Testis (tissue), 3 donors: ENCODE data around the gene MEFV. TPM values are rescaled to one million over a fixed set of nuclear protein-coding genes. Genes with fewer than 3 reads are reported as not detected.

Experiments used
- DNase-seq: peaks from one replicate; pipeline ENCODE4 v3.0.0-alpha.2; 2019
- H3K27ac ChIP-seq, 2 donors: fragments of 200-600 bp; sonication (generic); one replicate each; pipeline ENCODE4 v1.5.1; 2019
- H3K27me3 ChIP-seq: fragments of 200-600 bp; sonication (generic); one replicate; pipeline ENCODE4 v1.5.1; 2019
- H3K36me3 ChIP-seq: fragments of 200-600 bp; sonication (generic); one replicate; pipeline ENCODE4 v1.5.1; 2017; ENCODE audit warnings: low read depth; ENCODE audit errors: missing control alignments
- H3K4me1 ChIP-seq: fragments of 200-600 bp; sonication (generic); one replicate; pipeline ENCODE4 v1.5.1; 2019
- H3K4me3 ChIP-seq, 2 donors: fragments of 200-600 bp; sonication (generic); one replicate each; pipeline ENCODE4 v1.5.1; 2017 to 2019
- H3K9me3 ChIP-seq: fragments of 200-600 bp; sonication (generic); one replicate; pipeline ENCODE4 v1.5.1; 2017
- CTCF ChIP-seq, 3 experiments: fragments of 450-650 bp in 2 of 3; fragments of 200-600 bp in 1 of 3; sonication (generic) in 1 of 3; IDR thresholded peaks; one replicate each; pipeline ENCODE4 v1.5.1; 2016 to 2019; ENCODE audit warnings: antibody characterized with exemption in 3 of 3, mild to moderate bottlenecking in 2 of 3, moderate library complexity in 1 of 3
- POLR2A ChIP-seq: fragments of 450-650 bp; IDR thresholded peaks from one replicate; pipeline ENCODE4 v1.6.1; 2017; ENCODE audit warnings: antibody characterized with exemption, mild to moderate bottlenecking, moderate library complexity
- WGBS, 2 donors: methylation state at CpG; one replicate each; pipeline ENCODE4 v1.1.5; 2018; 5-methylcytosine and 5-hydroxymethylcytosine counted together
- intact Hi-C: fragments of 100-400 bp; cut with DNase I; formaldehyde crosslinking; loops from one replicate; pipeline ENCODE4 v1.15.1; 2023; ENCODE audit warnings: low total_unique reads
- polyA plus RNA-seq: library from polyadenylated mRNA; stranded (reverse); fragments of 350-450 nt; fragmentation: Illumina TruSeq; extraction: RNeasy Lipid Tissue Mini Kit (QIAGEN cat#74804); gene quantifications from one replicate; pipeline ENCODE4 v1.2.3, GENCODE V29; 2014; ENCODE audit warnings: low read depth, low replicate concordance; ENCODE audit not compliant: insufficient read depth
- total RNA-seq, 2 donors: library from RNA; depleted of rRNA; stranded (reverse); fragments of >200 nt; gene quantifications; one replicate each; pipeline ENCODE4 v1.2.3, GENCODE V29; 2016

The MEFV gene
- total and polyA plus RNA-seq, 3 donors from 2014 or later = 2.6 to 5.7 (median 5.2) TPM

- H3K27ac ChIP-seq = no peak overlapping the region
- intact Hi-C loops = no loop called here
- H3K27me3 ChIP-seq = no peaks in the 10 kb centered on the region
- H3K4me3 ChIP-seq = no peak overlapping the region
- DNase-seq = no peak
- 85 to 89% methylated on average over 5 to 9 of the region's 9 CpGs for WGBS, 2 donors
- H3K9me3 ChIP-seq = no peaks in the 10 kb centered on the region
- TF ChIP-seq CTCF (IDR thresholded peaks at IDR 0.05) (no peak), POLR2A (no peak)
- no peaks in the 10 kb centered on the region for H3K4me1 ChIP-seq
- no peaks in the 10 kb centered on the region for H3K36me3 ChIP-seq
These were observed 533 bp upstream of the MEFV start for GRCh38 chr16:3256866-3257465.

DNA sequence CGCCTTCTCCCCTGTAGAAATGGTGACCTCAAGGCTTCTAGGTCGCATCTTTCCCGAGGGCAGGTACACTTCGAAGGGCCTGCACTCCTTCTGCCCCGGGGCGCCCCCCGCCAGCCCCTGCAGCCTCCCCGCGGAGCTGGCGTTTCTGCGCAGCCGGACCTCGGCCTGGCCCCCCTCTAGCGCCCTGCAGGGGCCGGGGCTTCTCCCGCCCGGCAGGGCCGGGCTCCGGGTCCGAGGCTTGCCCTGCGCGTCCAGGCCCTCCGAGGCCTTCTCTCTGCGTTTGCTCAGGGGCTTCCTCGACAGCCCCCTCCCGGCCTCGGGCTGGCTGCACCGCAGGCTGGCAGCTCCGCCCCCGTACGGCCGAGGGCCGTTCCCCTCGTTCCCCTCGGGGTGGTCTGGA lies 2.1 kb downstream of the MEFV start:
- Histone ChIP-seq H3K36me3 (no peaks in the 10 kb centered on the region), H3K9me3 (no peaks in the 10 kb centered on the region), H3K27ac (no peak overlapping the region), H3K27me3 (no peaks in the 10 kb centered on the region), H3K4me3 (peak overlapping the region; percentile 12 to 36), H3K4me1 (no peaks in the 10 kb centered on the region)
- intact Hi-C loops = no loop called here
- DNase-seq = no peak
- WGBS, 2 donors = 36 to 39% methylated on average over 21 to 35 of the region's 35 CpGs
- TF ChIP-seq CTCF (IDR thresholded peaks at IDR 0.05) (no peak), POLR2A (no peak)

DNA sequence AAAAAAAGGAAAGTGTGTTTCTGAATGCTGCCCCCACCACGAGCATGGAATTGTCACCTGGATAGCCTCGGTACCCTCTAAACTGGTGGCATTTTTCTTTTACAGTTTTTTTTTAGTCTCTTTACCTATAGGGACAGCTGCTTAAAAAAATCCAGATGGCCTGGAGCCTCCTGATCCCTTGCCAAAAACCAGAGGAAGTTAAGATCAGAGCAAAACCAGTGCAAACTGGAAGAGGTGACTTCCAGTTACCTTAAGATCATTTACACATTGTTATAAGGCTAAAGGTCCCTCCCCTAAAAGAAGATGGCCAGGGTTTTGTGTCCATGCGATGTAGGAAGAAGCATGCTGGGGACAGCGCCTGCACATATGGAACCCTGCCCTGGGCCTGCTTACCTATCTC lies 3.5 kb downstream of the MEFV start:
- TF ChIP-seq POLR2A (no peak), CTCF (IDR thresholded peaks at IDR 0.05) (no peak)
- Histone ChIP-seq H3K4me3 (no peak overlapping the region), H3K27me3 (no peaks in the 10 kb centered on the region), H3K9me3 (no peaks in the 10 kb centered on the region), H3K36me3 (no peaks in the 10 kb centered on the region), H3K4me1 (no peaks in the 10 kb centered on the region), H3K27ac (no peak overlapping the region)
- WGBS, 2 donors = 78 to 84% methylated on average over 4 of the region's 4 CpGs
- intact Hi-C loops = no loop called here
- no peak for DNase-seq

GRCh38 chr16:3249451-3249850 lies 7.0 kb downstream of the MEFV start:
- H3K36me3 ChIP-seq = no peaks in the 10 kb centered on the region
- H3K4me1 ChIP-seq = no peaks in the 10 kb centered on the region
- TF ChIP-seq CTCF (IDR thresholded peaks at IDR 0.05) (no peak), POLR2A (no peak)
- no peaks in the 10 kb centered on the region for H3K9me3 ChIP-seq
- H3K27ac ChIP-seq = no peak overlapping the region
- no peaks in the 10 kb centered on the region for H3K27me3 ChIP-seq
- intact Hi-C loops = no loop called here
- WGBS, 2 donors = 90% methylated on average over 2 to 14 of the region's 14 CpGs
- DNase-seq = no peak
- no peak overlapping the region for H3K4me3 ChIP-seq

GRCh38 chr16:3249020-3249419 lies 7.4 kb downstream of the MEFV start:
- Histone ChIP-seq H3K36me3 (no peaks in the 10 kb centered on the region), H3K4me1 (no peaks in the 10 kb centered on the region), H3K27me3 (no peaks in the 10 kb centered on the region), H3K4me3 (no peak overlapping the region), H3K9me3 (no peaks in the 10 kb centered on the region), H3K27ac (no peak overlapping the region)
- DNase-seq = no peak
- intact Hi-C loops = no loop called here
- WGBS, 2 donors = 70 to 80% methylated on average over 1 of the region's 1 CpG
- no peak for TF ChIP-seq CTCF (IDR thresholded peaks at IDR 0.05)
- no peak for TF ChIP-seq POLR2A
